ENCODE results near the gene CLDN17. TPM values are rescaled to one million over a fixed set of nuclear protein-coding genes. Genes with fewer than 3 reads are reported as not detected.

CLDN17 gene
- total and polyA plus RNA-seq, 2 of the 8 experiments (the other 6 are each of a cell fraction or from before 2014, with no cell fraction given), result not detected

- 93% methylated on average over 3 of the region's 3 CpGs; no CpG with 5 or more reads in 1 of the 2 experiments for WGBS, 2 experiments (ENCODE audit: extremely low coverage in 1 of 2, insufficient coverage in 1 of 2, insufficient read length in 1 of 2, insufficient replicate concordance in 2 of 2, low coverage in 1 of 2, low lambda C conversion rate in 2 of 2, missing lambda C conversion rate in 1 of 2)
- POLR2A ChIA-PET (ENCODE audit: partially characterized antibody), result no interaction called here
- no peak for FAIRE-seq
Observed at GRCh38 chr21:30189773-30190172, 23.2 kb upstream of the CLDN17 start.

More at GRCh38 chr21:30189773-30190172, 23.2 kb upstream of the CLDN17 start:
- no peak overlapping the region for H2BK5ac ChIP-seq (ENCODE audit: low read depth, low read length)
- H2BK15ac ChIP-seq (ENCODE audit: low read length), result no peak overlapping the region
- H3K4ac ChIP-seq (replicated peaks; ENCODE audit: insufficient read length, low read depth, low read length), result no peak overlapping the region
- H3K4me3 ChIP-seq (ENCODE audit: extremely low read depth in 1 of 4, insufficient read depth in 2 of 4, low read depth in 3 of 4, low read length in 4 of 4), result no peak overlapping the region
- DNase-seq (ENCODE audit: low read depth in 1 of 2, low spot score in 2 of 2), result no peak
- H3K27me3 ChIP-seq (replicated peaks in 1 of 4; ENCODE audit: control insufficient read depth in 3 of 4, extremely low read depth in 1 of 4, insufficient read depth in 3 of 4, low read length in 3 of 4), result no peaks in the 10 kb centered on the region
- H3K14ac ChIP-seq (ENCODE audit: insufficient read length), result no peak overlapping the region
- no peak overlapping the region for H4K5ac ChIP-seq (ENCODE audit: insufficient read length, low read depth, low read length)
- no peak overlapping the region for H2AFZ ChIP-seq (ENCODE audit: low read length)
- H3K18ac ChIP-seq (ENCODE audit: extremely low read depth, low read length), result no peak overlapping the region
- H3K4me2 ChIP-seq (ENCODE audit: insufficient read depth in 1 of 2, low read depth in 2 of 2, low read length in 2 of 2), result no peak overlapping the region
- no peaks in the 10 kb centered on the region for H3K23me2 ChIP-seq (ENCODE audit: low read depth, low read length)
- H3K27ac ChIP-seq (ENCODE audit: low read depth, low read length), result no peak overlapping the region
- CTCF ChIA-PET (ENCODE audit: partially characterized antibody), result interaction anchor here (1.1 kb wide), 1 partner anchor 143 kb away, joined by 4 read pairs; no protein-coding TSS in a partner anchor
- no peaks in the 10 kb centered on the region for H3K79me1 ChIP-seq (ENCODE audit: low read depth, low read length)
- no peaks in the 10 kb centered on the region for H4K20me1 ChIP-seq (replicated peaks in 1 of 2; ENCODE audit: control insufficient read depth in 1 of 2, insufficient read depth in 2 of 2, low read length in 2 of 2)
- no peaks in the 10 kb centered on the region for H3K9me3 ChIP-seq (ENCODE audit: insufficient read depth in 2 of 2, low read depth in 1 of 2, low read length in 1 of 2)
- H3K9ac ChIP-seq (replicated peaks in 1 of 4; ENCODE audit: extremely low read depth in 1 of 4, low read depth in 3 of 4, low read length in 3 of 4), result no peak overlapping the region
- H3K56ac ChIP-seq (replicated peaks; ENCODE audit: insufficient read length, low read depth, low read length), result no peak overlapping the region
- no peak overlapping the region for H2BK12ac ChIP-seq (ENCODE audit: low read depth, low read length)
- H3K23ac ChIP-seq (ENCODE audit: insufficient read length), result no peak overlapping the region
- no peak overlapping the region for H4K91ac ChIP-seq (replicated peaks; ENCODE audit: insufficient read length, low read length)
- no peak overlapping the region for H2BK120ac ChIP-seq (replicated peaks; ENCODE audit: low read depth, low read length)
- no peaks in the 10 kb centered on the region for H3K4me1 ChIP-seq (replicated peaks in 1 of 4; ENCODE audit: control insufficient read depth in 3 of 4, insufficient read depth in 4 of 4, low read length in 3 of 4)
- no peak overlapping the region for H2BK20ac ChIP-seq (ENCODE audit: low read length)
- H2AK5ac ChIP-seq (ENCODE audit: low read depth, low read length), result no peak overlapping the region
- no peak overlapping the region for H4K8ac ChIP-seq (ENCODE audit: extremely low read depth, insufficient read depth, low read length)
- no peaks in the 10 kb centered on the region for H3K79me2 ChIP-seq (ENCODE audit: control insufficient read depth in 1 of 2, insufficient read depth in 2 of 2, low read length in 2 of 2)
- H3K36me3 ChIP-seq (ENCODE audit: control insufficient read depth in 2 of 4, insufficient read depth in 4 of 4, low read length in 3 of 4), result no peaks in the 10 kb centered on the region
- TF ChIP-seq TCF12 (IDR thresholded peaks at IDR 0.05; ENCODE audit: low read depth, low read length) (no peak), POLR2A (IDR thresholded peaks at IDR 0.05; ENCODE audit: control extremely low read depth in 1 of 2, low read depth in 2 of 2, low read length in 2 of 2) (no peak), RBBP5 (IDR thresholded peaks at IDR 0.05; ENCODE audit: borderline replicate concordance, low read depth, low read length) (no peak), SP1 (IDR thresholded peaks at IDR 0.05; ENCODE audit: low read depth, low read length) (no peak), RXRA (IDR thresholded peaks at IDR 0.05; ENCODE audit: insufficient read depth, low read depth, low read length) (no peak), RAD21 (IDR thresholded peaks at IDR 0.05 in 1 of 2, conservative IDR thresholded peaks at IDR 0.05 in 1 of 2; ENCODE audit: low read depth in 2 of 2, low read length in 2 of 2) (no peak)
